Epithelial cell of proximal tubule (primary cell): ENCODE data around the gene LTC4S. TPM values are rescaled to one million over a fixed set of nuclear protein-coding genes. Genes with fewer than 3 reads are reported as not detected.

Source experiments
- DNase-seq: peaks from one replicate; pipeline ENCODE4 v3.0.0-alpha.2; 2011; ENCODE audit warnings: low read depth
- H3K4me3 ChIP-seq: 2 replicates; pipeline ENCODE4 v1.5.1; 2011; ENCODE audit warnings: low read depth, mild to moderate bottlenecking, low read length
- CTCF ChIP-seq: conservative IDR thresholded peaks from 2 replicates; pipeline ENCODE4 v1.5.1; 2012; ENCODE audit warnings: low read depth, mild to moderate bottlenecking, low read length
- total RNA-seq: library from RNA; depleted of rRNA; stranded (reverse); fragments of >200 nt; gene quantifications from 2 replicates; pipeline ENCODE4 v1.2.3, GENCODE V29; 2015

The LTC4S gene
- total RNA-seq, 1 donor from 2014 or later = 9.1 TPM

- DNase-seq = no peak
- H3K4me3 ChIP-seq = no peak overlapping the region
- TF ChIP-seq CTCF = no peak
Measured at GRCh38 chr5:179800071-179800695, 6.4 kb downstream of the LTC4S start.

- H3K4me3 ChIP-seq = no peak overlapping the region
- no peak for DNase-seq
- TF ChIP-seq CTCF = no peak
Measured at GRCh38 chr5:179800696-179801201, 7.0 kb downstream of the LTC4S start.

GRCh38 chr5:179801304-179802206, 7.8 kb downstream of the LTC4S start:
- H3K4me3 ChIP-seq = no peak overlapping the region
- TF ChIP-seq CTCF = peak; percentile 58
- DNase-seq = no peak

GRCh38 chr5:179802207-179802883, 8.6 kb downstream of the LTC4S start:
- TF ChIP-seq CTCF = no peak
- DNase-seq = no peak

GRCh38 chr5:179802950-179803562, 9.3 kb downstream of the LTC4S start:
- no peak overlapping the region for H3K4me3 ChIP-seq
- no peak for DNase-seq
- no peak for TF ChIP-seq CTCF

More at GRCh38 chr5:179802207-179802883, 8.6 kb downstream of the LTC4S start:
- H3K4me3 ChIP-seq = no peak overlapping the region
